Fibroblast of peridontal ligament (primary cell): ENCODE results near the gene ESCO1.
"Not testable (repeated sequence)": the region's sequence is repeated elsewhere in the genome, so short reads cannot be mapped to it uniquely, and the experiment has no call there.

Source experiments
- DNase-seq: peaks from one replicate; pipeline ENCODE4 v3.0.0-alpha.2; 2010; ENCODE audit errors: extremely low read depth

The ESCO1 gene

DNA sequence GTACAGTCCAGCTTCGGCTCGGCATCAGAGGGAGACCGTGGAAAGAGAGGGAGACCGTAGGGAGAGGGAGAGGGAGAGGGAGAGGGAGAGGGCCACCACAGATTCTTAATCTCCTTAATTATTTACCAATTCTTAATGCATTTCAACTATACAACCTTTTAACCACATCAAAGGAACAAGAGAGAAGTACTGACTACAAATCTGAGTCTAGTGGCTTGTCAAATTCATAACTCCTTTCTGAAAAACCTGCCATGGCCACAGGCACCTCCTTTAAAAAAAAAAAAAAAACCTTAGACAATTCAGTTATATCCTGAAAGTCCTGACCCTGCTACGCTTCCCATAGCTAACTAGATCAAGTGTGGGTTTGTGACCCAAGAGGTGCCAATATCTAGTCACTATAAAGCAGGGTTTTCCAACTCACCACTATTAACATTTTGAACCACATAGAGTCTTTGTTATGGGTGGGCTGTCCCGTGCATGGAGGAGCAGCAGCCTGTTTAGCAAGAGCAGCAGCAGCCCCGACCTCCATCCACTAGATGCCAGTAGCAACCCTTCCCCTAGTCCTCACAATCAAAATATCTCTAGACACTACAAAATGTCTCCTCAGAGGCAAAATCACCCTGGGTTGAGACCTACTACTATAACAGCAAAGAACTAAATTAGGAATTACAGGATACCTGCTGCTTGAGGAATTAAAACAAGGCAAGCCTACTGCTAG is 6.8 kb downstream of the ESCO1 start:
- DNase-seq, result no peak

DNA sequence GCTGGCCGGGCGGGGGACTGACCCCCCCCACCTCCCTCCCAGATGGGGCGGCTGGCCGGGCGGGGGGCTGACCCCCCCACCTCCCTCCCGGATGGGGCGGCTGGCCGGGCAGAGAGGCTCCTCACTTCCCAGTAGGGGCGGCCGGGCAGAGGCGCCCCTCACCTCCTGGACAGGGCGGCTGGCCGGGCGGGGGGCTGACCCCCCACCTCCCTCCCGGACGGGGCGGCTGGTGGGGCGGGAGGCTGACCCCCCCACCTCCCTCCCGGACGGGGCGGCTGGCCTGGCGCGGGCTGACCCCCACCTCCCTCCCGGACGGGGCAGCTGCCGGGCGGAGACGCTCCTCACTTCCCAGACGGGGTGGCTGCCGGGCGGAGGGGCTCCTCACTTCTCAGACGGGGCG is 8.1 kb downstream of the ESCO1 start:
- DNase-seq, result not testable (repeated sequence)

DNA sequence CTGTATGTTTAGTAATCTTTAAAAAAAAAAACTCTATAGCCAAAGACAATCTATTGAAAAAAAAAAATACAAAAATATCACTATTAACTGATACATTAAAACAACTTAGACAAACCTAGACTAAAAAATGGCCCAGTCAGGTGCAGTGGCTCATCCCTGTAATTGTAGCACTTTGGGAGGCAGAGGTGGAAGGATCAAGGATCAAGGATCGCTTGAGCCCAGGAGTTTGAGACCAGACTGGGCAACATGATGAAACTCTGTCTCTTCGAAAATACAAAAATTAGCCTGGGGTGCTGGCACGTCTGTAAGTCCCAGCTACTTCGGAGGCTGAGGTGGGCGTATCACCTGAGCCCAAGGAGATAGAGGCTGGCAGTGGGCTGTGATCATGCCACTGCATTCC is 16.1 kb downstream of the ESCO1 start:
- no peak for DNase-seq

DNA sequence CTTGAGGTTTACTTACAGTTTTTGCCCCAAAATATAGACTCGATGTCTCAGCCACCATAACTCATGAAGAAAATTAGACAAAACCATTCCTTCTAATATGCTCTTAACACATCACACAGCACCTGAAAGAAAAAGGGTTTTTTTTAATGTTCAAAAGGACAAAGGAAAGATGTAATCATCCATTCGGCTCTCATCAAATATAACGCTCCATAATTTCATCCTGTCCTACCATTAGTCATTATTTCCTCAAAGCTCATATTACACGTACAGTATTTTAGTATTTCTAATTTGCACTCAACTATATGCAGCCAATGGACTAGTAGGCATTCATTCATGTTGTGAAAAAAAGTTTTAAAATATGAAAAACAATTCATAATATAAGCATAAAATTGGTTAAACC is 24.8 kb downstream of the ESCO1 start:
- no peak for DNase-seq

DNA sequence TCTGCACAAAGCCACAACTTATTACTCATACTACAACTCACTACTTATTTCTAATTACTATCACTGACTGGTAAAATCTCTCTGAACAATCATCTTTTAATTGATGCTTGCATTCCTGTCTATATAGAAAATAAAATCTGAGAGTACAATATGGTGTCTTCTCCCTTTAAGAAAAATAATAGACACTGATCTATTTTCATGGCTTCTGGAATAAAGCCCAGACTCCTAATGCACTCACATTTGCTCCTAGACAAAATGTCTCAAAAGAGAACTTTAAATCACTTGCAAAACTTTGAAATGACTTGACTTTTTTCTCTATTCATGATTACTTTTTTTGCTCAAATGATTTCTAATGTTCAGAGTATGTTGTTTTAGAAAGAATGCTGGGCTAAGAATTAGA is 28.7 kb downstream of the ESCO1 start:
- peak; percentile 29 for DNase-seq

- DNase-seq, result no peak
Measured at GRCh38 chr18:21559195-21559594, 41.3 kb downstream of the ESCO1 start.

GRCh38 chr18:21557607-21558253 is 42.8 kb downstream of the ESCO1 start:
- DNase-seq, result no peak

DNA sequence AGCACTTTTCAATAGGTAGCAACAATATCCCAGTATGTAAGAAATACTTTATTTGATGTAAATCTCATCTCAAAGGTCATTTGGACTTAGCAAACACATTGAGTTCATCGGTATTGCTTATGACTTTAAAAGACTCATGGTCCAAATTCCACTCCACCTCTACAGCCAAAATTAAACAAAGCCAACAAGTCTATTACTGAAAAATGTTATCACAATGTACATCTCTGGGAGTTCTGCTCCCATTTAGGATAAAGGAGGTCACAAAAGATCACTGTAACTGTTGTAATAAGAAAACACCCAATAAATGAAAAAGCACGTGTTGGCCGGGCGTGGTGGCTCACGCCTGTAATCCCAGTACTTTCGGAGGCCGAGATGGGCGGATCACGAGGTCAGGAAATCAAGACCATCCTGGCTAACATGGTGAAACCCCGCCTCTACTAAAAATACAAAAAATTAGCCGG is 50.0 kb downstream of the ESCO1 start:
- DNase-seq, result no peak

GRCh38 chr18:21548647-21549046 is 51.9 kb downstream of the ESCO1 start:
- no peak for DNase-seq

DNA sequence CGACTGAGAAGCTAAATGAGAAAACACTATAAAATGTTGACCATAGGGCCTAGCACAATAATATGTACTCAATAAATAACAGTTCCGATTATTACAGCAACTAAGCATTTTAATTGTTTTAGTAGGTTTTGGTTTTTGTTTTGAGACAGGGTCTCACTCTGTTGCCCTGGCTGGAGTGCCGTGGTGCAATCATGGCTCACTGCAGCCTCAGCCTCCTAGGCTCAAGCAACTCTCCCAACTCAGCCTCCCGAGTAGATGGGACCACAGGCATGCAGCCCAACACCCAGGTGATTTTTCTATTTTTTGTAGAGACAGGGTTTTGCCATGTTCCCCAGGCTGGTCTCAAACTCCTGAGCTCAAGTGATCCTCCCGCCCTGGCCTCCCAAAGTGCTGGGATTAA is 54.1 kb downstream of the ESCO1 start:
- no peak for DNase-seq

GRCh38 chr18:21538230-21538629 is 62.3 kb downstream of the ESCO1 start:
- no peak for DNase-seq

- DNase-seq, result no peak
Measured at GRCh38 chr18:21534327-21534726, 66.2 kb downstream of the ESCO1 start.

DNA sequence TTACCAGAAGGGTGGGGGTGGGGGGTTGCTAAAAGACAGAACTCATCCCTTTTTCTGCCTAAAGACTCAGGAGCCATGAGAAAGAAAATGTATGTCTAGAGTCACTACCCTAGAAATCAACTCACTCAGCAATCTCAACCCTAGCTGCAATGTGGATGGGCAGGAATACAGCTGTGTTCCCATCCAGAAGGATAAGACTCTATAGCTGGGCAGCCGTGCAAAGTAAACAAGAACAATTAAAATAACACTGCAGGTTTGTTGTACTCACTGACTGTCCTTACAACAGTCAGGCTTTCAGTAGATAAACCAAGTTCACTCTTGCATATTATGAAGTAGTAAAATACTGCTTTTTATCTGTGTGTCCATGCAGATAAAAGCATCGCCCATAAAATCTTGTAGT is 74.0 kb downstream of the ESCO1 start:
- no peak for DNase-seq

DNA sequence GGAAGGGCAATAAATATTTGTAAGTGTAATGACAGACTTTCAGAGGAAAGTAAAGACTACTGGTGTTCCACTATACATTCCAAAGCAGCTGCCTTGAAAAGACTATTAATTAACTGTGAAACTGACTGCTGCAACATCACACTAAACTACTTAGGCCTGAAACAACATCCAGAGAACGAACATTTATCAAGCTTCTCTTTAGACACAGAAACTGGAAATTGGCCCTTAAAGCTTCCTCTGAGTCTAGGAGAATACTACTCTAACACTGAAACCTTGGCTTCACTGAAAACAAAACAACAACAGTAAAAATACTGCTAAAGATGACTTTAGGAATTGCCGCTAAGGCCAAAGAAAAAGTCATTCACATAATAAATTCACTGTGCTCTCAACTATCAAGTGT is 74.6 kb downstream of the ESCO1 start:
- no peak for DNase-seq

DNA sequence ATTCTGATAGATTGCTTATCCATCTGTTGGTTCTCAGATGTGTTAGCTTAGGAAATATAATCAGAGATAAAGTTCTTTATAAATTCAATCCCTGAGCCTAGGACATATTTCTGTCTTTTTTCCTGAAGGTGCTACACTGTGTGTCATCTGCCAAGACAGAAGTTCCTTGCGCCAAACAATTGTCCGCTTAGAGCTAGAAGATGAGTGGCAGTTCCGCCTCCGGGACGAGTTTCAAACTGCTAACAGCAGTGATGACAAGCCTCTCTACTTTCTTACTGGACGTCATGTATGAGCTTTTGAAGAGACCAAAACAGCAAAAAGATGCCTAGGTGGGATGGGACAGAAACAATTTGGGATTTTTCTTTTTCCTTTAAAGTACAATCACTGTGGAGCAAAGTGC is 78.0 kb downstream of the ESCO1 start:
- DNase-seq, result no peak

DNA sequence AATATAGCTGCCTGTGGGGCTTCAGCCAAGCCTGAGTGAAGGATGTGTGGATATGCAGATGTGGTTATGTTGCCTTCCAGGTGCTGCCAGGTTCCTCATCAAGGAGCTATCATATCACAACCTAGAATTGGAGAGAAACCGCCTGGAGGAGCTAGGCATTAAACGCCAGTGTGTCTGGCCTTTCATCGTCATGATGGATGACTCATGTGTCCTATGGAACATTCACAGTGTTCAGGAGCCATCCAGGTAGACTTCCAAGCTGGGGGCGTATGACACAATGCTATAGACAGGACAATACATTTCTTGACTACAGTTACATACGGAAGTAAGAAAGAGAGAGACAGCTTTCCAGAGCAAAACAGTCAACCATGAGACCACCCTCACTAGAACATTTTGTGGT is 86.8 kb downstream of the ESCO1 start:
- DNase-seq, result no peak

DNA sequence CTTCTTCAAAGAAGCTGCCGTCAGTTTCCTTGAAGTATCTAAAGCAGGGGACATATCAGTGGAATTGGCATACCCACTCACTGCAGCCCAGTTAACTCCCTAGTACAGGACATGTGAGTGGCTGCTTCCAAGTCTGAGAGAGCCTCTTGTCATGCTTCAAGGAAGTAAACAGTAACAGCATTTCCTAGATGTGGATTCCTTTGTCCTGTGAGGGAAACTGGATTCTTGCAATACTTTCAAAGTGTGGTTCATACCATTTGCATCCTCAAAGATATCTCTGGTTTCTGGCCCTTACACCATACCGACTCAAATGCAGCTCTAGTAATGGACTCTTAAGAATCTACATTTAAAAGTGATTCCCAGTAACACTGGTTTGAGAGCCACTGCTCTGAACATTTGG is 87.2 kb downstream of the ESCO1 start:
- peak; percentile 5 for DNase-seq

DNA sequence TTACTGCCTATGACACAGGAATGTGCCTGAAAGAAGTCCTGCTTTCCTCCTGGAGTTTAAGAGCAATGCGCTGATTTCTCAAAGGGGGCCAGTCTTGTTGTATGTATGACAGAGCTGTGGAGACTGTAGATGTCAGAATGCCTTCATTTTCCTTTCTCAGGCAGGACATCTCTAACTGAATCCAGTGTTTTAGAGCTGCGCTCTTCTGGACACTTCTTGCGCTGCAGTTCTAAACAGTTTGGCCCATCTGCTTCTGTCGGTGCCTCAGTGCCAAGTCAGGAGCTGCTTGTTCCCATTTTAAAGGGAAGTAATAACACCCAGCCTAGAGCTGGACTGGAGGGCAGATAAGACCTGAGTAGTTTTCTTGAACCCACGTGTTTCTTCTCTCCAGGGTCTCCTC is 91.4 kb downstream of the ESCO1 start:
- no peak for DNase-seq

DNA sequence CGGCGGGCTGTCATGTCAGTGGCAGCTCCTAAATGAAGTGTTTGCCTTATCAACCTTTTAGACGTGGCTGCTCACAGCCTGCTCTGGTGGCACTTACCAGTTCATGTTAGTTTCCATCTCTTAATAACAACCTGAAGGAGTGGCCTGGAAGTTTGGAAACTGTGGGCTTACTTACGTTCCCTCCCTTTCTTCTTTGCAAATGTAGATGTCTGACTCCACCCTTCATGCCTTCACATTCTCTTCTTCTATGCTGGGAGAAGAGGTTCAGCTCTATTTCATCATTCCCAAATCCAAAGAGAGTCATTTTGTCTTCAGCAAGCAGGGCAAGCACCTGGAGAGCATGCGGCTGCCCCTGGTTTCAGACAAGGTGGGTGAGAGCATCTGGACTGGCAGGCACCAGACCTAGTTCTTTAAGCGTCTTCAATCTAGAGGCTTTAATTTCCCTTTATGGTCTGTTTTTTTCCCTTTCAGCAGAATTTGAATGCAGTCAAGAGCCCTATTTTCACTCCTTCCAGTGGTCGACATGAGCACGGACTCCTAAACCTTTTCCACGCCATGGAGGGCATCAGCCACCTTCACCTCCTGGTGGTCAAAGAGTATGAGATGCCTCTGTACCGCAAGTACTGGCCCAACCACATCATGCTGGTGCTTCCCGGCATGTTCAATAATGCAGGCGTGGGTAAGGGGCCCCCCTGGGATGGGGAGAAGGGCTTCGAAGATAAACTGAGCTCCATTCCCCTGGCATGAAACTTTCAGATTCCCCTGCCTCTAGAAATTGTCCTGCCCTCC is 92.4 kb downstream of the ESCO1 start:
- DNase-seq, result no peak

GRCh38 chr18:21502661-21503060 is 97.8 kb downstream of the ESCO1 start:
- no peak for DNase-seq

DNA sequence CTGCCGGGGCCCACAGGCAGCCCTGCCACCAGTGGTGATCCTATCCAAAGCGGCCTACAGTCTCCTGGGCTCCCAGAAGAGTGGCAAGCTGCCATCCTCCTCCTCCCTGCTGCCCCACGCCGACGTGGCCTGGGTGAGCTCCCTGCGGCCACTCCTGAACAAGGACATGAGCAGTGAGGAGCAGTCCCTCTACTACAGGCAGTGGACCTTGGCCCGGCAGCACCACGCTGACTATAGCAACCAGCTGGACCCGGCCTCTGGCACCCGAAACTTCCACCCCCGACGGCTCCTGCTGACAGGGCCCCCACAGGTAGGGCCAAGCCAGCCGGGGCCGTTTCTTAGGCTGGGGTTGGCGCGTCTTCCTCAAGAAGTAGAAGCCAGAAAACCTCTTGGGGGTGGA is 100.5 kb downstream of the ESCO1 start:
- no peak for DNase-seq

DNA sequence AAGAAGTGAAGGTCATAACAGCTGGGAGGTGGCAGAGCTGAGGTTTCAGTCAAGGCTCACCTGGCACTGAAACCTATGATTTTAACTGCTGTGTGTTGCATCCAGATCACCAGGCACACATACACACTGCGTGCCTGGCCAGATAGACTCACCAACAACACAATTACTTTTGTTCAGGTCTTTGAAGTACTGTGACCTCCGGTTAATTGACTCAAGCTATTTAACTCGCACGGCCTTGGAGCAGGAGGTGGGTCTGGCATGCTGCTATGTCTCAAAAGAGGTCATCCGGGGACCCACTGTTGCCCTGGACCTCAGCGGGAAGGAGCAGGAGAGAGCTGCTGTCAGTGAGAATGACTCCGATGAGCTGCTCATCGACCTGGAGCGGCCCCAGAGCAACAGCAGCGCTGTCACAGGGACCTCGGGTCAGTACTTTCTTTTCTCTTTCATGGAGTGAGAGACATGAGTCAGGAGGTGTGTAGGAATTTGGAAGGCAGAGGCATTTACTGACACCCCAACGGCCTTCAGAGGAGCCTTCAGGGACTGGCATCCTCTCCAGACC is 104.1 kb downstream of the ESCO1 start:
- DNase-seq, result no peak

DNA sequence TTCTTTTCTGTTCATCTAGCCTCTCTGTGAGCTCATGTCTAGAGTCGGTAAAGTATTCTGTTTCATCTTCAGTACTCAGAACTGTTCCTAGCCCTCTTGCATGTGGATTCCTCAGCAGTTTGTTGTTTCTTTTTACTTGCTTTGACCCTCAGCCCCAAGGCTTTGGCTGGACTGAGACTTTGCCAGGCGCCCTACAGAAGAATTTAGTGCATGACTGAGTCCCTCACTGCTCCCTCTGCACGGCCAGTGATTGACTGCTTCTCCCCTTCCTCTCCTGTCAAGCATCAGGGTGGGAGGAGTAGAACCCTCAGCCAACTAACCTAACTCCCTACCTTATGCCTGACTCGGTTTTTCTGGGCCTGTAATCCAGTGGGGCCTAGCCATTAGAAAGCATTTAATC is 109.8 kb downstream of the ESCO1 start:
- no peak for DNase-seq
